ENCODE results near the gene STK11IP.

STK11IP gene

DNA sequence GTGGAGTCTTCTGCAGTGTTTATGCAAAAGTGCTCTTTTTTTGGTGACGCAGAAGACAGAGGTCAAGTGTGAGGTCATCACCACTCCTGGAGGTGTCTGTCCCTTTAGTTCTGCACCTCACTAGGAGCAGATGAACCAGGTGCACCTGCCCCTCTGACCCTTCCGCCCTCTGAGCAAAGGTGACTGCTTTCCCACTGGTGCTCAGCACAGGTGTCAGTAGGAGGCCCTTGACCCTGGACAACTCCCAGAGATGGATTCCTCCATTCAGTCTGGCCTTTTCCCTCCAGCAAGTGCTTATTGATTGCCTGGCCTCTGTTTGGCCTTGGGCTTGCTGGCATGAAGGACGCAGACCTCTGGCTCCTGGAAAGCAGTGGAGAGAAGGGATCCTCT, 21.1 kb downstream of the STK11IP start:
- no peak for DNase-seq (ENCODE audit: low read depth, low spot score)

DNA sequence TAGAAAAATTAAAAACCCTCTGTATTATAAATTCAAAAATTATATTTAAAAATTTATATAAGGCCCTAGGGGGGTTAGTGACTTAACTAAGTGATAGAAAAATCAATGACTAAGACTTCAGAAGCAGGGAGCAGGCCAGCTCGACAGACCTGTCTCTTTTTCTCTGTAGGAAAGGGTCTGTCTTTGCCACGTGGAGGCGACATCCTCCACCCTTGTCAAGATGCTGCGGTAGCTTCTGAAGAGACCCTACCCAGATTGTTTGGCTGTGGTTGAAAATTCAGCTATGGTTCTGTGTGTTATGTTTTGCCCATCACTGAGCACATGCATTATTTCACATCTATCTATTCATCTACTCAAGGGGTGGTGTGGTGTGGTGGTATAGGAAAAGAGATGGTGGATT, 21.6 kb downstream of the STK11IP start:
- DNase-seq (ENCODE audit: low read depth, low spot score) = no peak

DNA sequence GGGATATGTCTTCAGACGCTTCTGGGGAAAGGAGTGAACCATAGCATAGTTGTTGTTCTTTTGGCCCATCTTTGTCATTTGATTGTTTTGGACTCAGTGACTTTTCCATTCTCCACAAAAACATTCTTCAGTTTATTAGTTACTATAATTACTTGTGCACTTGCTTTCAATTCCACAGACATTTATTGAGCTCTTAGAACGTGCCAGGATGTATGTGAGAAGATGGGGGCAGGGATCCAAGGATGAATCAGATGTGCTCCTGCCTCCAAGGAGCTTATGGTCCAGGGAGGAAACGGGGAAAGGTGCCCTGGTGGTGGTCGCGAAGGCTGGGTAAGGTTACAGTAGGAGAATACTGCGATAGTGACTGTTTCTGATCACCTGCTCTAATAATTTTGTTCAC, 22.9 kb downstream of the STK11IP start:
- no peak for DNase-seq (ENCODE audit: low read depth, low spot score)

DNA sequence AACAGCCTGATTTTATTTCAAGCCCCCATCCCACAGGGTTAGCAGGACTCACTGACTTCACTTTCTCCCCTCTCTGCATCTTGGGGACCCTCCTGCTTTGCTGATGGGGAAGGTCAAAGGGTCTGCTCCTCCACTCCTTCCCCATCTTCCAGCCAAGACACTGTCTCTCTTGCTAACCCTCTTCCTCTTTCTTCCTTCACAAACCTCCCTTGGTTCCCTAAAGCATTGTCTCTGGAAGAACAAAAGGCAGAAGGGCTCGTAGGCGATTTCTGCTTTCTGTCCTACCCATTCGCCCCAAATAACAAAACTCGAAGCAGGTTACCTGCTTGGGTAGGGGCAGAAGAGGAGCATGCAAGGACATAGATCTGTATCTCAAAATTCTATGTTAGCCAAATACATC, 24.3 kb downstream of the STK11IP start:
- DNase-seq (ENCODE audit: low read depth, low spot score) = no peak

DNA sequence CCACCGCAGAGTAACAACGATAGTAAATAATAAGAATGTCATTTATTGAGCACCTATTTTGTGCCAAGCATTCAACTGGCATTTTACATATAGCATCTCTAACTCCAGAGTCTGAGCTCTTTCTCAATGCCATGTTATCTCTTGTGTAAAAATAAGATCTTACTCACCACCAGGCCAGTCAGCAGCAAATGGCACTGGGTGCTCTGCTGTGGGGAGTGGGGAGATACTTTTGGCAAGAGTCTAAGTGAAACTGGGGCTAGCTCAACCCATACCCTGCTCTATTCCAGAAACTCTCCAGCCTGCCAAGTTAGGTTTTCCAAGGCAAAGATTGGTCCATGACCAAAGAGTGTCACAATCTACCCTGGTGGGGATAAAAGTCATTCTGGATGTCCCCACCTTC, 24.8 kb downstream of the STK11IP start:
- no peak for DNase-seq (ENCODE audit: low read depth, low spot score)

DNA sequence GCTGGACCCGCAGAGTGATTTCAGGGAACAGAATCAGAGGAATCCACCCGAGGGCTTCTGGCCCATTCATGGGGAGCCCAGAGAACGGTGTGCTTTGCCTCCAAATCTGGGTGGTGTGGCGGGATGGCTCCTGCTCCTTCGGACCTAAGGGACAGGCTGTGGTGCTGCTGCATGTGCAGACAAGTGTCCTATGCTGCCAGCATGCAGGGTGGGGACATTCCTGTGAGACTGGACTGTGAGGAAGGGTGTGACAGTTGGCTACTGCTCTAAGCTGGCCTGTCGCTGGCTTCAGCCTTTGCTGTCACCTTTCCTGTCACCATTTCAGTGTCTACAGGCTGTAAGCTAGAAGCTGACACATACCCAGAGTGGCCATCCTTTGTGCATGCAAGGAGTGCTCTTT, 26.9 kb downstream of the STK11IP start:
- DNase-seq (ENCODE audit: low read depth, low spot score) = no peak

DNA sequence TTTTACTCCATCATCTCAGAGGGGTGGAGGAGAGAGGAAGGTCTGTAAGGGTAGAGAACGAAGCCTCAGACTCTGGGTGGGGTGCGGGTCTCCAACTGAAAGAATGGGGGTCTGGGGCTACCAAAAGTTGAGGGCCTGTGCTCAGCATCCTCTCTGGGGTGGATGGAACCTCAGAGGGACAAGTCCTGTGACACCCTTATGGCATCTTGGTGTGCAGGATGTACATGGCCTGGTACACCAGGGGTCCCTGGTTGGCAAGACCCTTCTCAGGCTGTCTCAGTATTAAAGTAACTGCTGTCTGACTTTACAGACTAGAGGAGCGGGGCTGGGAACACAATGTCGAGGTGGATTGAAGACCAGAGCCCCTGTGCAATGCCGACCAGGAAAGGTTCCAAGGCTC, 27.5 kb downstream of the STK11IP start:
- no peak for DNase-seq (ENCODE audit: low read depth, low spot score)

DNA sequence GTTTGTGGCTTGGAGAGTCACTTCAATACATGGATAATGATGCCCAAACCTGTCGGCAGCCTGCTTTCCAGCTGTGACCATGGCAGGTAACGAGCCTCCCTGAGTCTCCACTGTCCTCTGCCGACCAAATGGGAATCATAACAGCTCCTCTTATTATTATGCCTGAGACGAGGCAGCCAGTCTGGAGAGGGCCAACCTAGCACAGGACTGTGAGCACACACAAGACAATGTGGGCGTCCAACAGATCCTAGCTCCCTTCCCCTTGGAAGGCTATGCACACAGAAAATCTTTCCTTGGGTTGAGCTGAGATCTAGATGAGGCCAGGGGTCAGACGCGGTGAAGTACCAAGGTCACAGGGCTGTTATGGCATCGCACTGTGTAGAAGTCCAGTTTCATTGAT, 28.9 kb downstream of the STK11IP start:
- no peak for DNase-seq (ENCODE audit: low read depth, low spot score)

DNA sequence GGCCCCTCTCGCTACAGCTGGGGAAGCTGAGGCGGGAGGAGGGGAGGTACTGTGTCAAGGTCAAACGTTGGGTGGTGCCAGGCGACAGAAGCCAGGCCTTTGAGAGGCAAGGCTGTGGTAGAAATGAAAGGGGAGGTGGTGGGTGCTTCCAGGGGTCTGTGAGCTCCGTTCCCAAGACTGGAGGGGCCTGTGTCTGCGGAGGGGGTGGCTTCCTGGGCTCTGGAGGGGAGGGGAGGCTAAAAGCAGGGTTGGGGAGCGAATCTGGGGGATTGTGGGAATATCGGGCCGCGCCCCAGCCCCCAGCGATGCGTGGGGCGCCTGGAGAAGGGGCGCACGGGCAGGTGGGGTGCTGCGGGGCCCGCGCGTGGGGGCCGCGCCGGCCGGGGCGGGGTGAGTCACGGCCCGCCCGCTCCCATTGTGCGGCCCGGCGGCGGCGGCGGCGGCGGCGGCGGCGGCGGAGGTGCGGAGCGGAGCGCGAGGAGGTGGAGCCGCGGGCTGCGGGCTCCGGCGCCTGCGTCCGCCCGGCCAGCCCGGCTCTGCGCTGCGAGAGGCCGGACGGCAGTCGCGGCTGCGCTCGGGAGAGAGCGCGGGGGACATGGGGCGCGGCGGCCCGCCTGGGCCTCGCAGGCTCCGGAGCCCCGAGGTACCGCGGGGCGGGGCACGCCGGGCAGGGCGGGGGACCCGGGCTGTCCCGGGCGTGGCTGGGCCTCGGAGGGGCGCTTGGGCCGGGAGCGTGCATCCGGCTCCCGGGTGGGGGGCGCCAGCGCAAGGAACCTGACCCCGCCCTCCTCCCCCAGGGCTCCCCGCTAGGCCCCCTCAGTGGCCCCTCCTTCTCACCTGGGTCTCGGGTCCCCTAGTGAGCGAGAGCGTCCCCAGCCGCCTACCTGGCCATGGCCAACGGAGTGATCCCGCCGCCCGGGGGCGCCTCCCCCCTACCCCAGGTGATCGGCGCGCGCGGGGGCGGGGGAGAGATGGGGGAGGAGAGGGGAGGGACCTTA, 29.7 kb downstream of the STK11IP start, which contains the start of gene SLC4A3:
Gene SLC4A3, plus strand, starts transcription at position 528 of the 998 bp plus-strand sequence. Its CDS starts 363 bp downstream, at position 891.
- DNase-seq (ENCODE audit: low read depth, low spot score) = no peak

DNA sequence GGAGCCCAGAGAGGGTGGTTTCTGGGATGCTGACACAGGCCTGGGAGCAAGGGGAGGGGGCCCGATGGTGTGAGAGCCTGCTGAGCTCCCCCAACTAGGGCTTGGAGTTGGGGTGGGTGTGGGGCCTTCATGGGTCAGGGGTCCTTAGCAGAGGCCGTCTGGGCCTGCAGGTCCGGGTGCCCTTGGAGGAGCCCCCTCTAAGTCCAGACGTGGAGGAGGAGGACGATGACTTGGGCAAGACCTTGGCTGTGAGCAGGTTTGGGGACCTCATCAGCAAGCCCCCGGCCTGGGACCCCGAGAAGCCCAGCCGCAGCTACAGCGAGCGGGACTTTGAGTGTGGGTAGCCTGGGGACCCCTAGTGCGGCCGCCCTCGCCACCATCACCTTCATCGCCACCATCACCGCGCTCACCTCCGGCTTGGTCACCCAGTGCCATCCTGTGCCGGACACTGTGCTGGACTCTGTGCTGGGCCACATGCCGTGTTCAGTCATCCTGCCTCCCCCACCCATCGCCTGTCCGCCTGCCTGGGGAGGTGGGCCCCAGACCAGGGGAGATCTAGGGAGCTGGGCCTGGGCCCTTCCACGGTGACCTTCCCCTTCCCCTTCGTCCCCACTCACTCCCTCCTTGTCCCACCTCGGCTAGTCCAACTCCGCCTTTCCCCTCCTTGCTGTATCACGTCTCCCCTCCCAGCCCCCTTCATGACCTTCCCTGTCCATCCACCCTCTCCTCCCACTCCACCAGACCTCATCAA, 30.8 kb downstream of the STK11IP start:
- no peak for DNase-seq (ENCODE audit: low read depth, low spot score)

DNA sequence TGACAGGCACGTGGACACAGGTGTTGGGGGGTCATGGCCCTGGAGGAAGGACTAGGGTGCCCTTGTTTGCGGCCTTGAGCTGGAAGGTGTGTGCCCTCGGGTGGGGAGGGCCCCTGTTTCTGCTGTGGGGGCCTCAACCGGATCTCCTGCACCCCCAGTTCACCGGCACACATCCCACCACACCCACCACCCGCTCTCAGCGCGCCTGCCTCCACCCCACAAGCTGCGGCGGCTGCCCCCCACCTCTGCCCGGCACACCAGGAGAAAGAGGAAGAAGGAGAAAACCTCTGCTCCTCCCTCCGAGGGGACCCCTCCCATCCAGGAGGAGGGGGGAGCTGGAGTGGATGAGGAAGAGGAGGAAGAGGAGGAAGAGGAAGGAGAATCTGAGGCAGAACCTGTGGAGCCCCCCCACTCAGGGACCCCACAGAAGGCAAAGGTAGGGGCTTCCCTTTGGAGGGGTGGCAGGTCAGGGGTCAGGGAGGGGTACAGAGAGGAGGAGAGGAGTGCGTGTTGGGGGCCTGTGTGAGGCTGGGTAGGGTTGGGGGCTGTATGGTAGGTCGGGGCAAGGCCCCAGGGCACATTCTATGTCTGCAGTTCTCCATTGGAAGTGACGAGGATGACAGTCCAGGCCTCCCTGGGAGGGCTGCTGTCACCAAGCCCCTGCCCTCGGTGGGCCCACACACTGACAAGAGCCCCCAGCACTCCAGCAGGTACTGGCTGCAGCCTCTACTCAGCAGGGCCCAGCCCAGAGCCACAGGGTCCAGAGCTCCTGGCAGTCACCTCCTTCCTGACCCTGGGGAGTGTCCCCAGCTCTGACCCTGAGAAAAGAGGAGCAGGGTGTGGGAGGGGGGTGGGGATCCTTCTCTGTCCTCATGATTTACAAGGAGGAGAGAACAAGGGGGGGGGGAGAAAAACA, 31.6 kb downstream of the STK11IP start:
- no peak for DNase-seq (ENCODE audit: low read depth, low spot score)

DNA sequence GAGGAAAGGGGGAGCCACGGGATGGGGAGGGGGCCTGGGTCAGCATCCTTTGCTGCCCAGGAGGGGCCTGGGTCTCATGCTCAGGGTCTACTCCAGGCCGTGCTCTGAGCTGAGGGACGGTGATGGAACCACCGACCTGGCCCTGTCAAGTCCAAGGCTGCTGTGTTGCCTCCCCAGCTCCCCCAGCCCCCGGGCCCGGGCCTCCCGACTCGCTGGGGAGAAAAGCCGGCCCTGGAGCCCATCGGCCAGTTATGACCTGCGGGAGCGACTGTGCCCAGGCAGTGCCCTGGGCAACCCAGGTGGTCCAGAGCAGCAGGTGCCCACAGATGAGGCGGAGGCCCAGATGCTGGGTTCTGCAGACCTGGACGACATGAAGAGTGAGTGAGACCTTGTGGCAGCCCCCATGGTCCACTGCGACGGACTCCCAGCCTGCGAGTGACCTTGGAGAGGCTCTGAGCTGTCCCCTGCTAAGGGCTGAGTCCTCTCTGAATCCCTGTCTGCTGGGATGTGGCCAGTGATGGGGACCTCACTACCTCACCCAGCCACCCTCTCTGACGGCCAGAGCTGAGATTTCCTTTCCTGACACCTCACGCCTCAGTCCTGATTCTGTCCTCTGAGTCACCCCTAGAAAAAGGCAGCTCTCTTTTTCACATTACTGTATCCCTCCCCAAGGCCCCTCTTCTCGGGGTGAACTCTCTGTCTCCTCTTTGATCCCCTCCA, 32.5 kb downstream of the STK11IP start:
- DNase-seq (ENCODE audit: low read depth, low spot score) = no peak

DNA sequence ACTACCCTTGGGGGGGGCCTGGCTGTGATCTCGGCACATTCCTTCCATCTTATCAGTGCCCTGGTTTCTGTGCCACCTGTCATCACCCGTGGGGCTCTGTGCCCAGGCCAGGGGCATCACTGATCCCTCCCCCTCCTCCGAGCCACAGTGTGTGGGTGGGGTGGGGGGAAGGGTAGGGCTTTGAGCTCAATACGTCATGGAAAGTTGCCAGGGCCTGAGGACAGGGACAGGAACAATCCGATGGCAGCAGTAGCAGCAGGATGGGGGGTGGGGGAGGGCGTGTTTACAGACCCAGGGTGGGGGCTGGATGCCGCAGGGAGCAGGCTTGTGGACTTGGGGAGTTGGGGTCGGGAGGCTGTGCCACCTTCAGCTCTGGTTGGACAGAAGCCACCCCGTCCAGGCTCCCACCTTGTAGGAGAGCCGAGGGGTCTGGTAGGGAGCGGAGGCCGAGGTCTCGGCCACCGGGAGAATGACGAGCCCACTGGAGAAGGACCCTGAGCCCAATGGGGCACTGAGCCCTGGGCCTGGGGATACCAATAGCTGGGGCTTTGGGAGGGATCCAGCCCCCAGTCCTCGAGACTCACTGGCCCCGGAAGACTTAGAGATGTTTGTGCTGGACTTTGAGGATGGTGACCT, 33.2 kb downstream of the STK11IP start:
- DNase-seq (ENCODE audit: low read depth, low spot score) = no peak

DNA sequence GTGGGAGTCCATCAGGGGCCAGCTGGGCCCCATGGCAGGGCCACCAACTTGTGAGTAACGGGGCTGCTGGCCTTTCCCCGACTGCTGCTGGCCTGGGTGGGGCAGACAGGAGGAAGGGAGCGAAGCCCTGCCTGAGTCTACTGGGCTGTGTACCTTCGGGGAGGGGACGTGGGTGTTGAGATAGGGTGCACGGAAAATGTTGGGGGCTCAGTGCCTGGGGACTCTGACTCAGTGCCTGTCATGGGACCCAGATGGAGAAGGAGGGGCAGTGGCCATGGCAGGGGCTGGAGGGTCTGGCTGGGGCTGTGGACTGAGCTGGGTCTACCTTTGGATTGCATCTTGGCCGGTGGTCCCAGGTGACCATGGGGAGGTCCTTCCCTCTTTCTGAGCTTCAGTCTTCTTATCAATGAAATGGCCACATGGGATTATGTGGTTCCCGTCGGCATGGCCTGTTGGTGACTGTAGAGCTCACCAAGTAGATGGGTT, 33.8 kb downstream of the STK11IP start:
- no peak for DNase-seq (ENCODE audit: low read depth, low spot score)

DNA sequence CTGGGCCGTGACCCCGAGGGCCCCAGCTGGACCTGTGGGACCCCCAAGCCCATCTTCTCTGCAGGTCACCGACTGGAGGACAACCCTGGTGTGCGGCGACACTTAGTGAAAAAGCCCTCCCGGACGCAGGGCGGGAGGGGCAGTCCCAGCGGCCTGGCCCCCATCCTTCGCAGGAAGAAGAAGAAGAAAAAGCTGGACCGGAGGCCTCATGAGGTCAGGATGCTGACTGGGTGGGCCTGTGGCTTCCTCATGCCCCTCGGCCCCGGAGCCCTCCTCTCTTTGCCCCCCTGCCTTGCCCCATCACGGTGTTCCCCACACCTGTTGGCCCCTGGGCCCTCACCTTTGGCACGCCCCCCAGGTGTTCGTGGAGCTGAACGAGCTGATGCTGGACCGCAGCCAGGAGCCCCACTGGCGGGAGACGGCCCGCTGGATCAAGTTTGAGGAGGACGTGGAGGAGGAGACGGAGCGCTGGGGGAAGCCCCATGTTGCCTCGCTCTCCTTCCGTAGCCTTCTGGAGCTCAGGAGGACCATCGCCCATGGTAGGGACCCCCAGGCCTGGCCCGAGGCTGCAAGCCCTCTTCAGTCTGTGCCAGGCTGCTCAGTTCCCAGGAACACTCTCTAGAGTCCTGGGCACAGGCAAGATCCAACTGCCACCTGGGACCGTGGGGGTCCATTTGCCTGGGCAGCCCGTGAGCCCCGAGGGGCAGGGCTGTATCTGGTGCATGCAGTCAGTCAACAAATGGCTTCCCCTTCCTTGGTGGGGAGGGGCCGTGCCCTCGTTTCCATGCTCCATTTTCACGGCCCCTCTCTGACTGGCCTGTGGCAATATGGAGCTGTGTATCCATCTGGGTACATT, 34.5 kb downstream of the STK11IP start:
- DNase-seq (ENCODE audit: low read depth, low spot score) = no peak

DNA sequence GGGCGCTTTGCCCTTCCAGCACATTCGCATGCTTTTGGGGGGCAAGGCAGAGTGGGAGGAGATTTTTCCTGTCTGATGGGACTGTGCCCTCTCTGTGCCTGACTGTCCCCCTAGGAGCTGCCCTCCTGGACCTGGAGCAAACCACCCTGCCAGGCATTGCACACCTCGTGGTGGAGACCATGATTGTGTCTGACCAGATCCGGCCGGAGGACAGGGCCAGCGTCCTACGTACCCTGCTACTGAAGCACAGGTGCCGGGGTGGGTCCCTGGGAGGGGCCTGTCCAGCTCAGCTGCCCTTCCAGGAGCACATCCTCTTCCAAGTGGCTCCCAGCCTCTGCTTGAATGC, 35.1 kb downstream of the STK11IP start:
- no peak for DNase-seq (ENCODE audit: low read depth, low spot score)

DNA sequence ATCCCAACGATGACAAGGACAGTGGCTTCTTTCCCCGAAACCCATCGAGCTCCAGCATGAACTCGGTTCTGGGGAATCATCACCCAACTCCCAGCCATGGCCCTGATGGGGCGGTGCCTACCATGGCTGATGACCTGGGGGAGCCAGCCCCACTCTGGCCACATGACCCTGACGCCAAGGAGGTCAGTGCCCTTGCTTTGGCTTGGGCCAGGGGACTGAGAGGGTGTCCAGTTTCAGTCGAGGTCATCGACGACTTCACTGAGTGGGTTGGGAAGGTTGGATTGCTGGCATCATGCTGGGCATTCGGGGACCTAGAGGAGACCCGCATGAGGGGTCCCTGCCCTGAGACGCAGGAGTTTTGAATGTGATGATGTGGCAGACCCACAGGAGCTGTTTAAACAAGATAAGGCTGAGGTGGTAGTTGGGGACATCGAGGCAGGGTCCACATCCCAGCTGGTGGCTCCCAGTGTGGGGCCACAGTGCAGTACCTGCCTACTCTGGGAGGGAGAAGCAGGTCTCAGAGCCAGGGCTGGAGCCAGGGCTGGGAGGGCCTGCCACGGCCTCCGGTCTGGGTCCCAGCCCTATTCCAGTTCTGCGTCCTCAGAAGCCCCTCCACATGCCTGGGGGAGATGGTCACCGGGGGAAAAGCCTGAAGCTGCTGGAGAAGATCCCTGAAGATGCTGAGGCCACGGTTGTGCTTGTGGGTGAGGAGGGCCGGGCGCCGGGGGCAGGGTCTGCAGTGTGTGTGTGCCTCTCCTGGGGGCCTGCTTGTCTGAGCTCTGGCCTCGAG, 35.8 kb downstream of the STK11IP start:
- DNase-seq (ENCODE audit: low read depth, low spot score) = no peak

DNA sequence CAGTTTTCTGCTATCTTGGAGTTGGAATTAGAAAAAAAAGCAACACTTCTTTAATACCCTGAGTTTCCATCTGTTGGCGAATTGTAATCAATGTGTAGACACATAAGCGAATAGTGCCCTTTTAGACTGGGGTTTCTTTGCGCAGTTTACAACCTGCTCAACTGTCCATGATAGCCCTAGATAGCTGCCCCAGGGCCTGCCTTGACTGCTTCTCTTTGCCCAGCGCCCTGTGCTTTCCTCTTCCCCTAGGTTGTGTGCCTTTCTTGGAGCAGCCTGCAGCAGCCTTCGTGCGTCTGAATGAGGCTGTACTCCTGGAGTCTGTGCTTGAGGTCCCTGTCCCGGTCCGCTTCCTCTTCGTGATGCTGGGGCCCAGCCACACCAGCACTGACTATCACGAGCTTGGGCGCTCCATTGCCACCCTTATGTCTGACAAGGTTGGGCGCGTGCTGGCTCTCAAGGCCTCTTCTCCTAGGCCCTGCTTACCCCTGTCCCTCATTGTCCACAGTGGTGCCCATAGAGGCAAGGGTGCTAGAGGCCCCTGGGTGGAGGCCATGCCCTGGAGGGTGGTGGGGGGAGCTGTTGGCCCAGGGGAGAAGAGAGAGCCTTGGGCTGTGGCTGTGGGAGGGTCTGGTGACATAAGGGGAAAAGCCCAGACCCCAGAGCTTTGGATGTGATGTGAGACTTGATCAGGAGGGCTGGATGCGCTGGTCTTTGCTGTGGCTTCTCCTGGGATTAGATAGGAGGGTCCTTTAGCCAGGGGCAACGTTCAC, 36.7 kb downstream of the STK11IP start:
- DNase-seq (ENCODE audit: low read depth, low spot score) = no peak
